ENCODE results near the gene BRD2. TPM values are rescaled to one million over a fixed set of nuclear protein-coding genes. Genes with fewer than 3 reads are reported as not detected.

BRD2 gene
- total RNA-seq, 1 donor from 2014 or later = 166 TPM

DNA sequence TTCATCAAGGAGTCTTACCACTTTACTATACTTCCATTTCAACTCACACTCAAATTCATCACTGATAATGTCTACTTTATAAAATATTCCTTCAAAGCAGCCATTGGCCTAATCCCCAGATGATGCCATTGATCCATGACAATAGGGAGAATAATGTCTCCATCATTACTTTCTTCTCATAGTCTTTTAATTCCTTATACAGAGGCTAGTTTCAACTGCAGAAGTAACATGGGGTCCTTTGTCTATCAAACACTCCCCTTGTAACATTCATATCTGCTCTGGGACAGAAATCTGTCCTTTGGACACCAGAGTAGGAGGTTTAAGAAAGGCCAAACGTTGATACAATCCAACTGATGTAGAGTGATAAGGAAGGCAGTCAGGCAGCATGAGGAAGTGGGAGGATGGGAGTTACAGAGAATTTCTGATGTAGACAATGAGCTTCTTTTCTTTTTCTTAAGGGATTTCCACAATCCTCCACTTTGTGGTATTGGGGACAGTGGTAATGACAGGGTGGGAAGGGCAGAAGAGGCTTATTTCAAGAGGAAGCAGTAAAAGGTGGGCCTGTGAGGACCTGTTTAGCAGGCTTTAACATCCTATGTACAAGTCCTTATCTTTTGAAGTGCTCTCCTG is 59.9 kb downstream of the BRD2 start:
- H3K4me1 Mint-ChIP-seq (ENCODE audit: unreplicated experiment) = no peaks in the 10 kb centered on the region
- DNase-seq (ENCODE audit: extremely low spot score, unreplicated experiment) = no peak
- H3K9me3 Mint-ChIP-seq (ENCODE audit: unreplicated experiment) = no peaks in the 10 kb centered on the region
- H3K27ac Mint-ChIP-seq (ENCODE audit: unreplicated experiment) = no peak overlapping the region
- peaks cover 79% of the 10 kb centered on the region for H3K27me3 Mint-ChIP-seq (ENCODE audit: unreplicated experiment)
- TF ChIP-seq, protein P1, sequence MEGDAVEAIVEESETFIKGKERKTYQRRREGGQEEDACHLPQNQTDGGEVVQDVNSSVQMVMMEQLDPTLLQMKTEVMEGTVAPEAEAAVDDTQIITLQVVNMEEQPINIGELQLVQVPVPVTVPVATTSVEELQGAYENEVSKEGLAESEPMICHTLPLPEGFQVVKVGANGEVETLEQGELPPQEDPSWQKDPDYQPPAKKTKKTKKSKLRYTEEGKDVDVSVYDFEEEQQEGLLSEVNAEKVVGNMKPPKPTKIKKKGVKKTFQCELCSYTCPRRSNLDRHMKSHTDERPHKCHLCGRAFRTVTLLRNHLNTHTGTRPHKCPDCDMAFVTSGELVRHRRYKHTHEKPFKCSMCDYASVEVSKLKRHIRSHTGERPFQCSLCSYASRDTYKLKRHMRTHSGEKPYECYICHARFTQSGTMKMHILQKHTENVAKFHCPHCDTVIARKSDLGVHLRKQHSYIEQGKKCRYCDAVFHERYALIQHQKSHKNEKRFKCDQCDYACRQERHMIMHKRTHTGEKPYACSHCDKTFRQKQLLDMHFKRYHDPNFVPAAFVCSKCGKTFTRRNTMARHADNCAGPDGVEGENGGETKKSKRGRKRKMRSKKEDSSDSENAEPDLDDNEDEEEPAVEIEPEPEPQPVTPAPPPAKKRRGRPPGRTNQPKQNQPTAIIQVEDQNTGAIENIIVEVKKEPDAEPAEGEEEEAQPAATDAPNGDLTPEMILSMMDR (IDR thresholded peaks at IDR 0.05) = no peak
- H3K4me3 Mint-ChIP-seq (ENCODE audit: unreplicated experiment) = no peak overlapping the region
- H3K36me3 Mint-ChIP-seq (ENCODE audit: unreplicated experiment) = no peaks in the 10 kb centered on the region

DNA sequence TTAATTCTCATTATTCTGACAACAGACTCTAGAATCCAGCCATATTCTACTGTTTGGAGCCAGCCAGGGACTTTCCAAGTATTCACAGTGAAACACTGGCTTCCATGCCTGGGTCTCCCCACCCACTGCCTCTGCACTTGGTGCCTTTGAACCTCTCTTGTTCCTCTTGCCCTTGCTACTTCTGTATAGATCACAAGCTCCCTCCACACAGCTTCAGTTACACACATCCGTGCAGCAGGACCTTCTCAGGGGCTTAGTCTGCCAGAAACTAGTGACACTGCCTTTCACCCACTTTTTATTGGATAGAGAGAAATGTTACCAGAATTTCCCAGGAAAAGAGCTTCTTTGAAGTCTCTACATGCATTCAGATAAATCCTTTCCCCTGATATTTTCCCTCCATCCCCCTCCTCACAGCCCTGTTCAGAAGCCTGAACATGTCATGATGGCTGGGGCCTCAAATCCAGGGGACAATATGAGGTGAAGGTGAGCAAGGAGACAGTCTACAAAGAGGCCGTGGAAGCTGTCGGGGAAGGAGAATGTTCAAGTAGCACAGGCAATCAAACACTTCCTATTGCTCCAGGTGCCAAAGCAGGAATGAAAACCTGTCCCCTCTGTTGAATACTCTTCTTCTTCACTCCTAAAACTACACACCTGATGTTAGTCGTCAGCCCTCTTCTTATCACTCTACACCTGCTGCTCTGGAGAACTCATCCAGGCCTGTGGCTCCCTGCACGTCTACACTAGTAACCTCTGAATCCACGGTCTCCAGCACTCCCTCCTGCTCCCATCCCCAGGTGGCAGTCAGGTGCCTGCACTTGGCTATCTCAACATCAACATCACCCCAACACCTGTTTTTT is 61.2 kb downstream of the BRD2 start:
- H3K9me3 Mint-ChIP-seq (ENCODE audit: unreplicated experiment) = no peaks in the 10 kb centered on the region
- H3K27ac Mint-ChIP-seq (ENCODE audit: unreplicated experiment) = no peak overlapping the region
- DNase-seq (ENCODE audit: extremely low spot score, unreplicated experiment) = no peak
- no peaks in the 10 kb centered on the region for H3K4me1 Mint-ChIP-seq (ENCODE audit: unreplicated experiment)
- no peak overlapping the region for H3K4me3 Mint-ChIP-seq (ENCODE audit: unreplicated experiment)
- TF ChIP-seq, protein P1 (IDR thresholded peaks at IDR 0.05) = no peak
- H3K36me3 Mint-ChIP-seq (ENCODE audit: unreplicated experiment) = no peaks in the 10 kb centered on the region
- H3K27me3 Mint-ChIP-seq (ENCODE audit: unreplicated experiment) = peaks cover 86% of the 10 kb centered on the region

DNA sequence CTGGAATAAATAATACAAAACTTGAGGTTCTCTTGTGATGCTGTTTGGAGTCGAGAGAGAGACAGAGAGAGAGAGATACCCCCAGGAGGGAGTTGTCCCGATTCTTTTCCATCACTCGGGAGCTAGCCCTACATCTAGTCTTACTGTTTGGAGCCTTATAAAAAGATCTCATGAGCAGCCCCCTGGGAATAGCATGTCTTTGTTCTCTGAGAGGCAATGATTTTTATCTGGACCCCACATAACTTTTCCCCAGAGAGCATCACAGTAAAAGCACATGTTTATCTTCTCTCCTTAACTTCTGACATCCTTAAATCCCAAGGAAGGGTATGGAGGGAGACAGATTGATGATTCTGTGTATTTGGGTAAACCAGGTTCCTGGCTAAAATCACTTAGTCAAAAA is 61.9 kb downstream of the BRD2 start:
- Mint-ChIP-seq H3K36me3 (ENCODE audit: unreplicated experiment) (no peaks in the 10 kb centered on the region), H3K27ac (ENCODE audit: unreplicated experiment) (no peak overlapping the region), H3K4me1 (ENCODE audit: unreplicated experiment) (no peaks in the 10 kb centered on the region), H3K4me3 (ENCODE audit: unreplicated experiment) (no peak overlapping the region), H3K9me3 (ENCODE audit: unreplicated experiment) (peaks cover 5% of the 10 kb centered on the region), H3K27me3 (ENCODE audit: unreplicated experiment) (peaks cover 85% of the 10 kb centered on the region)
- TF ChIP-seq, protein P1 (IDR thresholded peaks at IDR 0.05) = no peak
- no peak for DNase-seq (ENCODE audit: extremely low spot score, unreplicated experiment)

Other genes with a start within 250 kb of the BRD2 start
- gene HLA-DQA2, start 227.2 kb upstream of the BRD2 start, total RNA-seq = not detected in 2 replicates
- gene HLA-DQB2, start 205.1 kb upstream of the BRD2 start, total RNA-seq = not detected in 2 replicates
- 0.24 and 0.57 TPM in 2 replicates for gene HLA-DOB, start 151.6 kb upstream of the BRD2 start, total RNA-seq
- gene TAP2, start 129.9 kb upstream of the BRD2 start, total RNA-seq = 50.1 and 51.9 TPM in 2 replicates
- 66.1 and 68.8 TPM in 2 replicates for gene PSMB8, start 124.5 kb upstream of the BRD2 start, total RNA-seq
- gene TAP1, start 114.9 kb upstream of the BRD2 start, total RNA-seq = 33.2 and 34.5 TPM in 2 replicates
- 20.8 and 26.2 TPM in 2 replicates for gene PSMB9, start 114.4 kb upstream of the BRD2 start, total RNA-seq
- gene HLA-DMB, start 27.6 kb upstream of the BRD2 start, total RNA-seq = not detected in 2 replicates
- 1.3 and 3.0 TPM in 2 replicates for gene HLA-DMA, start 15.5 kb upstream of the BRD2 start, total RNA-seq
- not detected in 2 replicates for gene HLA-DOA, start 41.0 kb downstream of the BRD2 start, total RNA-seq
- gene HLA-DPA1, start 105.1 kb downstream of the BRD2 start, total RNA-seq = 1.8 and 2.0 TPM in 2 replicates
- 4.7 and 5.5 TPM in 2 replicates for gene HLA-DPB1, start 107.4 kb downstream of the BRD2 start, total RNA-seq
- 2.7 and 3.3 TPM in 2 replicates for gene COL11A2, start 223.9 kb downstream of the BRD2 start, total RNA-seq
- gene RXRB, start 232.1 kb downstream of the BRD2 start, total RNA-seq = 53.1 and 58.3 TPM in 2 replicates
- 201 and 209 TPM in 2 replicates for gene SLC39A7, start 232.3 kb downstream of the BRD2 start, total RNA-seq
- 2.4 and 3.5 TPM in 2 replicates for gene HSD17B8, start 236.1 kb downstream of the BRD2 start, total RNA-seq
- gene RING1, start 239.9 kb downstream of the BRD2 start, total RNA-seq = 56.6 and 58.8 TPM in 2 replicates